GM19328 (cell line): ENCODE data around the gene RTP3.
A peak's percentile ranks its signal among the peaks of the same experiment; 100 is the strongest.

Experiments
- ATAC-seq: cut with Tn5 transposase; IDR thresholded peaks from one replicate; pipeline ENCODE4 v1.9.1; 2021; ENCODE audit warnings: mild to moderate bottlenecking, moderate library complexity; ENCODE audit not compliant: unreplicated experiment

RTP3 gene

DNA sequence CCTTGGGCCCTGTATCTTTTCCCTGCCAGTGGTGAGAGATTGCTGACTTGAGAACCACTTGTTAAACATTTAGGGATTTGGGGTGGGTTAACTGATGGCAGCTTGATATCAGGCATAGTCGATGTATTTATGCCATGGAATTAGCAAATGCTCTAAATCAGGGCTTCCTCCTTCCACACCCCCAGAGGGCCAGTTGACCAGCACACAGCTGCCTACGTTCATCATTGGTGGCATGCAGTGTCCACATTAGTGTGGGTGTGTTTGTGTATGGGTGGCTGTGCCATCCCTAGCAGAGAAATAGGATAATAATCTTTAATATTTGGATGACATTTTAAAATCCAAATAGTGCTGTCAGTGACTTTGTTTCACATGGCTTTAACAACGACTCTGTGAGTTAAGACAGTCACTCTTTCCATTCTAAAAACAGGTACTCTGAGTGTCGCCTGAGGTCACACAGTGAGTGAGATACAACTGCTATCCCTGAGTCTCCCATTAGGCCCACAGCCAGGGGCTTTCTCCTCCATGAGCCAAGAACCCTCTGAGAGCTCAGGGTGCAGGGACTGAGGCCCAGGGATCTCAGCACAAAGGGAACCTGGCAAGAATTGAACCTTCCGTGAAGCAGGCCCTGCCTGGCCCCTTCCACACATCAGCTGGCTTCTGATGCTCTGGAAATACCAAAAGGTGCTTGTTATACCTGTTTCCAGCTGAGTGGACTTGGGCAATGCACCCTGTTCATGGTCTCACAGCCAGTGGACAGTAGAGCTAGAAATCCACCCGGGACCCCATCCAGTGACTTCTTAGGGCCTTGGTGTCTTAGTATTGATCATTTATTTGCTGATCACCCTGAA is 28.8 kb upstream of the RTP3 start:
- no peak for ATAC-seq

DNA sequence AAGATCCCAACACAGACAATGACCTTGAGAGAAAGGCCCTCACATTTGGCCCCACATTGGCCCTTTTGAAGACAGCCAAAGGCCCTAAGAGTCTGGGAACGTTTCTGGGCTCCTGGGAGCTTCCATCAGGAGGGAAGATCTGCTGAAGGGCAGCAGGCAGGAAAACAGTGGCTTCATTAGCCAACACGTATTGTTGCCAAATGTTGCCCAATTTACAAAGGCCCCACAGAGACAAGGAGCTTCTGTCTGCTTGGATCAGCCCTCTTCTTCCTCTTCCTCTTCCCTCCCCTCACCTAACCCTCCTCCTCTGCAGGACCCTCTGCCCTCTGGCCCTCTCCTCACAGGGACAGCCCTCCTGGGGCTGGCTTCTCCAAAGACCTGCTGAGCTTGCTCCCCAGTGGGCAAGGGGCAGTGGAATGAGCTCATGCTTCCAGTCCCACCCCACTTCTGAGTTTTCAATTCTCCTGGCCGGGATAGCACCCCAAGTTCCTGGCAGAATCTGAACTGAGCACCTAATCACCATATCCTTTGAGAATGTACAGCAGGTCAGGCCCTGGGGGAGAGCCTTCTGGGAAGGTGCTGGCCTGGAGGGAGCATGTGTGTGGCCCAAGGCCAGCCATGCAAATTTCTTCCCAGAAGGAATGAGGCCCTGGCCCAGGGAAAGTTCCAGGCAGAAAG is 28.0 kb upstream of the RTP3 start:
- ATAC-seq = no peak

DNA sequence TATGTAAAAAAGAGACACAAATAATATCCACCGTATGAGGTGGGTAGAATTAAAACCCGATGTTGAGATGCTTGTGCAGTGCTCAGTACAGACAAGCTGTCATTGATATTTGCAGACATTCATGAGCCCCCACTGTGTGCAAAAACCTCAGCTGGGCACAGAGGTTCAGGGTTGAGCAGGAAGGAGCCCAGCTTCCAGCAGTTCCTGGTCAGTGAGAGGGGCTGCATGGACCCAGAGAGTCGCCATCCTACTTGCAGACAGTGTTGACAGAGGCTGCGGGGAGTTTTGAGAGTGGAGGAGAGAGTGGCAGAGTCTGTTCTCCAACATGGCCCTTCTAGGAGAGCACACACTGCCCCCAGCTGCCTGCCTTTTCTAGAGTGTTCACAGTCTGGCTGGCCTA is 26.9 kb upstream of the RTP3 start:
- ATAC-seq = no peak

DNA sequence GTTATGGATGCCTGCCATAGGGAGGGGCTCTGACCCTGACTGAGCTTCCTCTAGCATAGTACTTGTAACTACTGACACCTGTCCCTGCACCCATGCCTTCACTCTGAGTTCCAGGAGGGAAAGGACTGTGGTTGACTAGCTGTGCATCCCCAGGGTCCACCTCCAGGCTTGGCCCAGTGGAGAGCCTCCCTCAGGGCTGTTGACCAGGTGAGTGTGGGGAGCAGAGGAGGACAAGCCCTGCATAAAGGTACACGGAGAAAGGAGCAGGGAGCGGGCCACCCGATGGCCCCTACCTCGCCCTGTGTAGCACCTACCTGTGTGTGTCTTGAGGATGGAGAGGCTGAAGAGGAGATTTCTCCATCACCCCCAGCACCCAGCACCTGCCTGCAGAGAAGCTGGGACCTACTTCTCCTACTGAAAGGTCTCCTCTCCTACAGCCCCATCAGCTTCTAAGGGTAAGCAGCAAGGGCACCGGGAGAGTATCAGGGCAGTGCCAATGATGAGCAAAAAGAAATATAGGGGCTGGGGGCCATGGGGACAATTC is 26.3 kb upstream of the RTP3 start:
- ATAC-seq = no peak

DNA sequence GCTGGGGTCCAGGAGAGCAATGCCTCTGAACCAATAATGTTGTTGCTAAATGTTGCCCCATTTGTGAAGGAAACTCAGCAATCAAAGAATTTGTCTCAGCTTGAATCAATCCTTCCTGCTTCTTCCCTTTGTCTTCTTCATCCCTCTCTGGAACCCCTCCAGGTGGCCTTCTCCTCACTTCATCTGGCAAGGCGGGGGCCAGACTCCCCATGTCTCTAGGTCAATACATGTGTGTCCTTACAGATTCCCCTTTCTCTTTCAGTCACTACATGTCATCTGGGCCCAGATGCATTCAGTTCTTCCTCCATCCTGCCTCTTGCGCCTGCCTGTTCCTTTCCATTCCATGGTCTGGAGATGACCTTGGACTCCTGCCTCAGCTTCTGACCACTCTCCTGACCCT is 25.0 kb upstream of the RTP3 start:
- no peak for ATAC-seq

DNA sequence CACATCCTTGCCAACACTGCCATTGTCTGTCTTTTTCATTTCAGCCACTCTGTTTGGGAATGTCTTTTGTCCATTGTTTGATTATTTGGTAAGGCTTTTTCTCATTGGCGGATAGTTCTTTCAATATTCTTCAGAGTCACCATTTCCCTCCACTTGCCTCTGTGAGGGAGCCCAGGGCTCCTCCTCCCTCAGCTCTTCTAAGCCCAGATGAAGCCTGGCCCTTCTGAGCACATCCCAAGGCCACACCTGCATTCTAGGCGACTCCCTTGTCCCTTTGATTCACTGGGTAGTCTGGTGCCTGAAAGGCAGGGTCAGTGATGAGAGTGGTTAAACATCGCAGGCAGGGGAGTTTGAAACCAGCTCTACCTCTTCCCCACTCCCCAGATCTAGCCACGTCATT is 20.6 kb upstream of the RTP3 start:
- ATAC-seq = no peak

DNA sequence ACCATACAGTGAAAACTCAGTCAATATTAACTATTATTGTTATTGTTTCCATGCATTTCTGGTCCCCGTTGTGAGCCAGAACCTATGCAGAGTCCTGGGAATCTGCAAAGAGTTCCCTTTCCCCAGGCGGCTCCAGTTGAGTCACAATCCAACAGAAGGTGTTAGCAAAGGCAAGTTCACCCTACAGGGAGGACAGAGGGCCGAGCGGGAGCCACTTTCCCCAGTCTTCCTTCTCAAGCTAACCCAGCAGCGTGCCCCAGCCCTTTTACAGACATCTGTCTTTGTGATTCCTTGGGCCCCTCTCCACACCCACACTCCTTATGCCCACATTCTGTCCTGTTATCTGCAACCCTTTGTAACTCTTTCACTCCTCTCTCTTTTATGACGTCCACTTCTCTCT is 20.0 kb upstream of the RTP3 start:
- ATAC-seq = no peak

DNA sequence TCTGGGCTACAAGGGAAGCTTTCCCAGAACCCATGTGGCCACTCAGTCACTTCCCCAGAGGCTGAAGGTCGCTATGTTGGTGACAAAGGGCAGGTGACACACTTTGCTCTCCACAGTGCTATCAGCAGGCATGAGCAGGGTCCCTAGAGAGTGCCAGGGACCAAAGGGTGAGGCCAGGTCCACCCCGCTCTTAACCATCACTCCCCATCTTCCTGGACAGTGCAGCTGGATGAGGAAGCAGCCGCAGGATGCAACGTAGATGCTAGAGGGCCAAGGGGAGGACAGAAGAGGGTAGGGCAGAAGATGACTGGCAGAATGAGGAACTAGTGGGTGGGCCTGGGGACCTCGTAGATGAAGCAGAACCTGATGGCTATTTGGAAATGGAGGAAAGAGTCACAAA is 19.4 kb upstream of the RTP3 start:
- no peak for ATAC-seq

DNA sequence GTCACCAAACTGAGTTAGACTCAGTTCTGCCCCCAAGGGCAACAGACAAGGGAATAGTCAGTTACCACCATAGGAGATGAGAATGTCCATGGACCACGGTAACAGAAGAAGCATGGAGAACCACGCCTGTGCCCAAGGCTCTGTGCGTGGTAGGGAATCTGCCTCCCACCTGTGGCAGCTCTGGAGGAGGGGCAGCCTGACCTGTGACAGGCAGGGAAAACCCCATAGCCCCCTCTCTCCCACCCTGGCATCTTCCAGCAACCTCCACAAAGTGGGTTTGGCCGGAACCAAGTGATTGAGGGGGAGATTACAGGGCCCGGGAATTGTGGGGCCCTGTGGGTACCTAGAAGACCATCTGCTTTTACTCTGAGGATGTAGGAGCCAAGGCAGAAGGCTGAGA is 18.8 kb upstream of the RTP3 start:
- no peak for ATAC-seq

DNA sequence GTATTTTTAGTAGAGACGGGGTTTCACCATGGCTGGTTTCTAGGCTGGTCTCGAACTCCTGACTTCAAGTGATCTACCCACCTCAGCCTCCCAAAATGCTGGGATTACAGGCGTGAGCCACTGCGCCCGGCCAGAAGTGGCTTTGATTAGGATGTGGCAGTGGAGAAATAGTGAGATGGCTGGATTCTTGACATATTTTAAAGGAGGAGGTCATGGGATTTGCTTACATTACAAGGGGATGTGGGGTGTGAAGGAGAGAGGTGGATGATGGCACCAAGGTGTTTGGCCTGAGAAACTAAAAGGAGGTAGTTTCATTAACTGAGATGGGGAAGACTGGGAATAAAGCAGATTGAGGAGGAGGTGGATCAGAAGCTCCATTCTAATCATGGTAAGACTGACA is 18.1 kb upstream of the RTP3 start:
- no peak for ATAC-seq

DNA sequence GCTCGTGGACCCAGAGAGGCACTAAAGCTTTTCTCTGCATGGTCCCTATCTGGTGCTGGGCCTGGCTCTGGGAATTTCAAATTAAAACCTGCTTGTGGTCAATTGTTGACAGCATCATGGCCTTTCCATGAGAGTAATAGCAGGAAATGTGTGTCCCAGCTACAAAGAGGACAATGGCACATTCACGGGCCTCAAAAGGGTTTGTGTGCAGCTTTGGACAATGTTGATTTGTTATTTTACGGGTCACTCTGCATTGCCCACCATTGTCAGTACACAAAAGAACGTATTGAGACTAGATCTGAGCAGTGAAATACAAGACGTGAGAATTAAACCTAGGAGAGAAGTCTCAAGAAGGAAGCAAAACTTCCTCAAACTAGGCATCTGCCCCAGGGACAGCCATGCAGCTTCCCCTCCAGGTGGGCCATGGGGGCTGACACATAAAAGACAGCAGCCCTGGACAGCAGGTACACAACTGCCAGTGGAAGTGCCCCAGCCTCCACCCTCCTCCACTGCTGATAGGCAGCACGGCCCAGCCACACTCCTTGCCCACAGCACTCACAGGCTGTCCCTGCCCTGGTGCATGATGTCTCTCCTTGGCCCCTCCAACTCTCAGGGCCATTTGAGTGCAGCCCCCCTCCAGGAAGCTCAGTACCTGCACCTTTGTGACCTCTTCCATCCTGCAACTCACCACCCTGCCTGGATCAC is 17.1 kb upstream of the RTP3 start:
- ATAC-seq = no peak

DNA sequence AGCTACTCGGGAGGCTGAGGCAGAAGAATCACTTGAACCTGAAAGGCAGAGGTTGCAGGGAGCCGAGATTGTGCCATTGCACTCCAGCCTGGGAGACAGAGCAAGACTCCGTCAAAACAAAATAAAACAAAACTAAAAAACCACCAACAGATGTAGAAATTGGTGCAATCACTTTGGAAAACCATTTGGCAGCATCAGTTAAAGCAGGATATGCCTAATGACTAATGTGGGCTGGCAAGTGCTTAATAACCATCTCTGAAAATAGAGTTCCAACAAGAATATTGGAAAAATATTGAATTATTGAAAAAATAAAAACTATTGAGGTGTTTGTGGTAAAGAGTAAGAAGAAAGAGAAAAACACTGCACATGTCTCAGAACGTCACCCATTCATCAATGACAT is 16.1 kb upstream of the RTP3 start:
- no peak for ATAC-seq

DNA sequence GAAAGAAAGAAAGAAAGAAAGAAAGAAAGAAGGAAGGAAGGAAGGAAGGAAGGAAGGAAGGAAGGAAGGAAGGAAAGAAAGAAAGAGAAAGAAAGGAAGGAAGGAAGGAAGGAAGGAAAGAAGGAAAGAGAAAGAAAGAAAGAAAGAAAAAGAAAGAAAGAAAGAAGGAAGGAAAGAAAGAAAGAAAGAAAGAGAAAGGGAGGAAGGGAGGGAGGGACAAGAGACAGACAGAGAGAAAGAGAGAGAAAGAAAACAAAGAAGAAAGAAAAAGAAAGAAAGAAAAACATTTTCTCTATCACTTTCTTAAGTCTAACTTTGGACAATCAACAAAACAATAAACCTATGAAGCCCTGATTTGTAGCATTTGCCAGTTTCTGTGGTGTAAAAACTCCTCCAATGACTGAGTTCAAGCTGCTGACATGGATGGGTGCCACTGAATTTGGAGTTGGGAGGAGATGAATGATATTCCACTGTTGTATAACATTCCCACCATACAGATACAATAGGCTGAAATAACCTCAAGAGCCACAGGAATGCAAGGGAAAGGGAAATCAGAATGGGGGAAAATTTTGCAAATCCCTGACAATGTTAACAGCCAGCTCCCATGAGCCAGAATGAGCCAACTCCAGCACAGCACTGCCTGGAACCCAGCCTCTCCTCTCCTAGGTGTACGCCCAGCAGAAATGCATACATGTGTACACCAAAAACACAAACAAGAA is 15.0 kb upstream of the RTP3 start:
- ATAC-seq = no peak

DNA sequence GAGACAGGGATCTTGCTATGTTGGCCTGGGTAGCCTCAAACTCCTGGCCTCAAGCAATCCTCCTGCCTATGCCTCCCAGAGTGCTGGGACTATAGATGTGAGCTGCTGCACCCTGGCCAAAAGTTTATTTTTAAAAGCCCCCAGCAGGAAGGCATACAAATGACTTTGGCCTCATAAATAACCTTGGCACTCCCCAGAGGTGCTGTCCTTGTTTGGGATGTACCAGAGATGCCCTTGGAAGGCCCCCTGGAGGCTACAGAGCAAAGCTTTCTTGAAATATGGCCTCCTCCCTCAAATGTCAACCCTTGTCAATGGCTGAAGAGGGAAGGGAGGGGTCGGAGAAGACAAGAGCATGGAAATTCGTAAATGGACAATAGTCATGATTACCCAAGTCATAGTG is 14.0 kb upstream of the RTP3 start:
- ATAC-seq = no peak

DNA sequence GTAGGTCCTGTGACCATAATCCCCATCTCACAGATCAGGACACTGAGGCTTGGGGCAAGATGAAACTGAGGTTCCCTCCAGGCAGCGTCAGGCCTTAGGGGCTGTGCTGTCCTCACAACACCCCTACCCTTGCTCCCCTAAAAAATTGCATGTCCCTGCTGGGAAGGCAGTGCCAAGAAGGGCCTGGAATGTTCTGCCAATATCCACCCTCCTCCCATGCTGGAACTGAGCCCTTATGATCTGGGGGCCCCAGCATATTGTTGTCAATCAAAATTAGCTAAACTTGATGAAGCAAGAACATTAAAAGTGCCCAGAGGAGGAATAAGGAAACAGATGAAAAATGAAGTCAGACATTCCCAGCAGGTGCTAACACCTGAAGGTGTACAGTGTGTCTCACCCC is 13.4 kb upstream of the RTP3 start:
- ATAC-seq = no peak

DNA sequence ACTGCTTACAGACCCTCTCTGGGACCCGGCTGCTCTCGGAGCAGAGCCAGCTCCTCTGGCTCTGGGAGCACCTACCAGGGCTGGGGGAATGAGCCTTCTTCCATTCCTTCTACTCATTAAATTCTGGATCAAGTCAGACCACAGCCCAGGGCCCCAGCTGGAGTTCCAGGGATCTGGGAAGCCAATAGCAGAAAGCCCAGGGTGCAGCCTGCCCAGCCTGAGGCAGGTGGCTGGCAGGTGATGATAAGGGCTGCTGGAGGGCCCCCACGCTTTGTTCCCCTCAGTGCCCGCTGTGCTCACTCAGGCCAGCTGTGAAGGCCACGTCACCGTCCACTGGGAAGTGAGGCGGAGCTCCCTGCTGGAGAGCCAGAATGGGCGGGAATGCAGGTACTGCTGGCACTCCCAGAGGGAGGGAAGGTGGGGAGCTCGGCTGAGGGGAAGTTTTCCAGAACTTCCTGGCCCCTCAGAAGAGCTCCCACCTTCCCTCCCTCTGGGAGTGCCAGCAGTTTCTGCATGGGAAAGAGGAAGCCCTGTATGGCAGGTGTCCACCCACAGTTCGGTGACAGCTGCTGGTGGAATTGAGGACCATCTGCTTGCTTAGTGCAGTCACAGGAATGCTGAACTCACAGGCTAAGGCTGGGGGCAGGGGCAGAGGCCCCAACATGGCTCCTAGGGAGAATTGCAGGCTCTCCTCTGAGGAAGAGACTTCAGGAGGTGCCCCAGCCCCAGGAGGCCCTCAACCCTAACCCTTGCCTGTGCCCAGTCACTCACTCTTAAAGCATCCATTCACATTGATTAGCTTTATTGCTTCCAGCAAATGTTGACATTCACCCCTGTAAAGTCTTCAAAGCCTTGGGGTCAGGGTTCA is 12.6 kb upstream of the RTP3 start:
- ATAC-seq = no peak

DNA sequence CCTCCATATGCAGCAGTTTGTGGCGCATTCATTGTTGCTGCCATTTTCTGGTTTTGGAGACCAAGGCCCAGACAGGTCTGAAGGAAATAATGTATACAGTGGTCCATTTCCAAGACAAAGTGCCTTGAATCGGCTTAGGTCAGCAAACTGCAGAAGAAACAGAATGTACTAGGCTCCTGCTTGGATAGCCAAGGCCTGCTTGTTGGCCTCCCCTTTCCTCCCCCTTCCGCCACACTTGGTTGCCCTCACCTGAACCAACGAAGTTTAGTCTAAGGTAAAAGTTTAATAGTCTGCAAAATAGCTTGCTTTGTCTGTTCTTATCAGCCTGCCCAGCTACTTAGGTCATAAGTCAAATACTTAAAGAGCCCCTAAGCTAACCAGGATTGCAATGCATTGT is 12.0 kb upstream of the RTP3 start:
- ATAC-seq = no peak

DNA sequence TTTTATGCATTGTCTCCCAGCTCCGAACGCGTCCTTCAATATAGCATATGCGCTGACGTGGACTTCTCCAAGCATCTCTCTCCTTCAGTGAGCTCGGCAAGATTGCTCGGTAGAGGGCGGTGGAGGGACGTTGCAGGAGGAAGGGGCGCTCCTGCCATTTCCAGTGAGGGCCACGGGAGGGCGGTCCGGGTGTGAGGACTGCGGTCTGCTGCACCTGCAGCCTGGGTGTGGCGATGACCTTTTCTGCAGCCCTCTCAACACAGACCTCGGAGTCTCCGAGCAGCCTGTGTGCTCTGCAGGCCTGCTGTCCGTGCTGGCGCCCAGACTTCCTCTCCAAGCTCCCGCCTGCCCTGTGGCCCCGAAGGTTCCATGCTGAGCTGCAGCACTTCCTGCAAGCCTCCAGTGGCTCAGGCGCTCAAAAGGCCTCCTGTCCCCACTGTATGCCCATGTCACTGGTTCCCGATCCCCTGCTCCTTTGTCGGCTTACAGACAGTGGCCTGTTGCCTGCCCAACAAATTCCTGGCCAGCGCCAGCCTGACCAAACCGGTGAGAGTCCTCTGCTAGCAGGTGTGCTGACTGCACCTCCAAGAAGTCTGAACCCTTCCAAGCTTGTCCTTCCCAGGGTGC is 8.9 kb upstream of the RTP3 start:
- ATAC-seq = peak; percentile 90

DNA sequence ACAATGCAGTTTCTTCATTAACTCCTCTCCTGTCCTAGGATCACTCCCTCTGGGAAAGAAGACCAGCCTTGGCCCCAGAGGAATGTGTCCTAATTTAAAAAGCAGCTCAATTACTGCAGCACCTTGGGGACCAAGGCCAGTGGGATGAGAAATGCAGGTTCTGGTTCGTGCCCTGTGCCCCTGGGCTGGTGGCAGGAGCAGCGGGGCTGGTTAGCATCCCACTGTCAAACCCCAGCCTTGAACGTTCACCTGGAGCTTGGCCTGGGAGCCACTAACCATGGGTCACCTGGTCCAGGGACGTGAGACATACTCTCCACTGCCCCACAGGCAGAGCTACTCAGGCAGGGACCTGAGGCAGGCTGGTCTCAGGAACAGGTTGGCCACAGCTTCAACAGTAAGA is 8.4 kb upstream of the RTP3 start:
- ATAC-seq = no peak

DNA sequence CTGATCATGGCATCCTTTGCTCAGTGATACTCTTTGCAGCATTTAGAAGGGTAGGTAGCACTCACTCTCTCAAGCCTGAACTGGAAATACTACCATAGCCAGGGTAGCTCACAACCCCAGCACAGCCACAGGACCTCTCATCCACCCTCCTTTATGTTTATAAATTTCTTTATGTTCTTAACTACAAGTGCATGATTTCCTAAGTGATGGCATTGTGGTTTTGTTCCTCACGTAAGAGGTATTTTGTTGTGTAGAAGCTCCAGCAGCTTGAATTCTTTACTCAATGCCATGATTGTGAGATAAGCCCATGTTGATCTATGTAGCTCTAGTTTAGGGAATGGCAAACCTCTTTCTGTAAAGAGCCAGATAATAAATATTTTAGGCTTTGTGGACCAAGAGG is 7.9 kb upstream of the RTP3 start:
- ATAC-seq = no peak
